Activated naive CD8-positive, alpha-beta T cell treated with anti-CD3 and anti-CD28 coated beads, Interleukin-2, amount 50 U/mL, for 24 hours (primary cell): Measurements from ENCODE around the gene UNC5B.
"Not testable (repeated sequence)": the region's sequence is repeated elsewhere in the genome, so short reads cannot be mapped to it uniquely, and the experiment has no call there.

Source experiments
- ATAC-seq: fragments of 150-1000 bp; cut with Tn5 transposase; one replicate; pipeline ENCODE4 v1.10.0; 2021
- DNase-seq: peaks from one replicate; pipeline ENCODE4 v3.0.0; 2021
- H3K27ac Mint-ChIP-seq: one replicate; pipeline ENCODE4 v1.8.0; 2021; ENCODE audit warnings: mild to moderate bottlenecking, mixed read lengths
- H3K27me3 Mint-ChIP-seq: one replicate; pipeline ENCODE4 v1.8.0; 2021; ENCODE audit warnings: mixed read lengths
- H3K36me3 Mint-ChIP-seq: one replicate; pipeline ENCODE4 v1.8.0; 2021; ENCODE audit warnings: low read depth, mixed read lengths
- H3K4me1 Mint-ChIP-seq: one replicate; pipeline ENCODE4 v1.8.0; 2021; ENCODE audit warnings: mixed read lengths
- H3K4me3 Mint-ChIP-seq: one replicate; pipeline ENCODE4 v1.8.0; 2021; ENCODE audit warnings: mild to moderate bottlenecking, moderate library complexity, mixed read lengths
- H3K9me3 Mint-ChIP-seq: one replicate; pipeline ENCODE4 v1.8.0; 2021; ENCODE audit warnings: mixed read lengths

UNC5B gene

GRCh38 chr10:71267508-71268240 lies 55.3 kb downstream of the UNC5B start:
- Mint-ChIP-seq H3K4me3 (no peak overlapping the region), H3K27ac (no peak overlapping the region), H3K36me3 (no peaks in the 10 kb centered on the region), H3K9me3 (no peaks in the 10 kb centered on the region), H3K27me3 (no peaks in the 10 kb centered on the region), H3K4me1 (no peaks in the 10 kb centered on the region)
- DNase-seq (no peak), ATAC-seq (no peak)

DNA sequence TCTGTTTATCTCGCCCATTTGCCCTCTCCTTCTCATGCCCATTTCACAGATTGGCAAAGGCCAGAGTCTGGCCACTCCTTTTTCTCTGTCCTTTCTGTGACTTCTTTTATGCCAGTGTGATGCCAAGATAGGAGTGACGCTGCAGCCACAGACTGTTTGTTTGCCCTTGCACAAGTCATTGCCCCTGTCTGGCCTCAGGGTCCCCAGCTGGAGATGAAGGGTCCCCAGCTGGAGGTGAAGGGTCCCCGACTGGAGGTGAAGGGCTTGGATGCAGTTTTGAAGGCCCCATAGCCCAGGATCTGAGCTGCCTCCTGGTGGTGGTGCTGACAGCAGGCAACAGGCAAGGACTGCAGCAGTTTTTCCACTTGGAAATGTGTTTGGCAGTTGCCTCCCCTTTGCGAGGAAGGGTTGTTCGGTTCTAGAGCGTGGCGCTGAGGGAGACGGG lies 55.9 kb downstream of the UNC5B start:
- Mint-ChIP-seq H3K4me3 (no peak overlapping the region), H3K27me3 (no peaks in the 10 kb centered on the region), H3K4me1 (no peaks in the 10 kb centered on the region), H3K9me3 (no peaks in the 10 kb centered on the region), H3K36me3 (no peaks in the 10 kb centered on the region), H3K27ac (no peak overlapping the region)
- DNase-seq (no peak), ATAC-seq (no peak)

- DNase-seq (no peak), ATAC-seq (no peak)
- no peak overlapping the region for H3K27ac Mint-ChIP-seq
- H3K4me3 Mint-ChIP-seq = no peak overlapping the region
- no peaks in the 10 kb centered on the region for H3K9me3 Mint-ChIP-seq
- H3K27me3 Mint-ChIP-seq = no peaks in the 10 kb centered on the region
- no peaks in the 10 kb centered on the region for H3K36me3 Mint-ChIP-seq
- H3K4me1 Mint-ChIP-seq = no peaks in the 10 kb centered on the region
Measured at GRCh38 chr10:71268758-71269157, 56.4 kb downstream of the UNC5B start.

DNA sequence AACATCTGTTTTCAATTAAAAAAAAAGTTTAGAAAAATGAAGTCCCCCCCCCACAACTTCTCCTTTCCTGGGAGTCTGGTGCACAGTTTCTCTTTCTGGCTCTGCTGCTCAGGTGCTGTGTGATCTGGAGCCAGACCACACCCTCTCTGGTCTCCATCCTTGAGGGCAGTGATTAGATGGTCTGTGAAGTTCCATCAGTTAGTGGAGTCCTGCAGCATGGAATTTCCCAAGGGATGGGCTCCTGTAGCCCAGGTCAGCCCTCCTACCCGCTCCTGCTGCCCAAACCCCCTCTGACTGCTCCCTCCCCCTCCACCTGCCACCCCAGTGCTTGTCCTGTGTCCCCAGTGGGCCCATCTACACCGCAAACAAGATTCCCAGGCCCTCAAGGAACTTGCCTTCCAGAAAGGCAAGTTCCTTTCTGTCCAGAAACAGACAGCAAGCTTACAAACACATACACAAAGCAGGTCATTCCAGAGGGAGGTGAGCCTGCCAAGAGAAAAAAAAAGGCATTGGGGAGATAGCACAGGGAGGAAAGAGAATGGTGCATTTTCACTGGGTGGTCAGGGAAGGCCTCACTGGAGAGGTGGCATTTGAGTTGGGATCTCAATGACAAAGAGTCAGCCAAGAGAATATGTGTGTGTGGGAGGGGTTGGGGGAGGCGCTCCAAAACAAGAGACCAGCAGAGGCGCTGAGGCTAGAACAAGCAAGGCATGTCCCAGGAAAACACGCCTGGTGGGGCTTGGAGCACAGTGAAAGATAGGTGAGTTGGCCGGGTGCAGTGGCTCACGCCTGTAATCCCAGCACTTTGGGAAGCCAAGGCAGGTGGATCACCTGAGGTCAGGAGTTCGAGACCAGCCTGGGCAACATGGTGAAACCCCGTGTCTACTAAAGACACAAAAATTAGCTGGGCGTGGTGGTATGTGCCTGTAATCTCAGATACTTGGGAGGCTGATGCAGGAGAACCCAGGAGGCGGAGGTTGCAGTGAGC lies 57.2 kb downstream of the UNC5B start:
- Mint-ChIP-seq H3K9me3 (no peaks in the 10 kb centered on the region), H3K27me3 (no peaks in the 10 kb centered on the region), H3K4me3 (no peak overlapping the region), H3K36me3 (no peaks in the 10 kb centered on the region), H3K27ac (no peak overlapping the region), H3K4me1 (no peaks in the 10 kb centered on the region)
- DNase-seq = no peak
- no peak for ATAC-seq

DNA sequence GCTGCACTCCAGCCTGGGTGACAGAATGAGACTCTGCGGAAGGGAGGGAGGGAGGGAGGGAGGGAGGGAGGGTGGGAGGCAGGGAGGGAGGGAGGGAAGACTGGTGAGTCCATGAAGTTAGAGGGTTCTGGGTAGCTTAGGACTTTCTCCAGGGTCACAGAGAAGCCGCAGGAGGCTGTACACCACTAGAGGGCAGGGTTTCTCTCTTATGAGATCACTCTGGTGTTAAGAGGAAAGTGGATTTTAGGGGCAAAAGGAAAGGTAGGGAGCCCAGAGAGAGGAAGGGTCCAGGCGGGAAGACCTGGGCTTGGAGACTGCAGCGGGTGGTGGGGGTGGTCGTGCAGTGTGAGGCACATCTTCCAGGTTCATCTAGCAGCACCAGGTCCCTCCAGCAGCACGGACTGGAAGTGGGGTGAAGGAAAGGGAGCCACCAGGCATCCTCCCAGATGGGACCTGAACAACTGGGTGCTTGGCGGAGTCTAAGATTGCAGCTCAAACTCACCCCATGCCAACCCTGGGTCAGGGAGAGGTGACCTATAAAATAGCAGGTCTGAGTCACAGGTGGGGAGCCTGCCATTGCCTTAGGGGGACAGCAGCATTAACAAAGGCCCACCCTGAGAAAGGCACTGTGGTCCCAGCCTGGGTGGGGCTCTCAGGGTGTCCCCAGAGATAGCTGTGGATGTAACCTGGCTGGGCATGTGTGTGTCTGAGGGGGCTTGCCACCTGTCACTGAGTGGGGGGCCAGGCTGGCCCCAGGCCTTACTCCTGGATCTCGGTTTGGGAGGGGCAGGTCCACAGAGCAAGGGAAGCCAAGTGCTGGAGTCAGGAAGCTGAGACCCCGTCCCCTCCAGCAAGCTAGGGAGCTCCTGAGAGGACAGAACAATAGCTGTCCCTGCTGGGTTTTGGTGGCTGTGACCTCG lies 58.2 kb downstream of the UNC5B start:
- no peaks in the 10 kb centered on the region for H3K36me3 Mint-ChIP-seq
- H3K9me3 Mint-ChIP-seq = no peaks in the 10 kb centered on the region
- no peak overlapping the region for H3K4me3 Mint-ChIP-seq
- no peaks in the 10 kb centered on the region for H3K27me3 Mint-ChIP-seq
- DNase-seq (peak; percentile 36), ATAC-seq (peak; percentile 56)
- H3K4me1 Mint-ChIP-seq = no peaks in the 10 kb centered on the region
- no peak overlapping the region for H3K27ac Mint-ChIP-seq

DNA sequence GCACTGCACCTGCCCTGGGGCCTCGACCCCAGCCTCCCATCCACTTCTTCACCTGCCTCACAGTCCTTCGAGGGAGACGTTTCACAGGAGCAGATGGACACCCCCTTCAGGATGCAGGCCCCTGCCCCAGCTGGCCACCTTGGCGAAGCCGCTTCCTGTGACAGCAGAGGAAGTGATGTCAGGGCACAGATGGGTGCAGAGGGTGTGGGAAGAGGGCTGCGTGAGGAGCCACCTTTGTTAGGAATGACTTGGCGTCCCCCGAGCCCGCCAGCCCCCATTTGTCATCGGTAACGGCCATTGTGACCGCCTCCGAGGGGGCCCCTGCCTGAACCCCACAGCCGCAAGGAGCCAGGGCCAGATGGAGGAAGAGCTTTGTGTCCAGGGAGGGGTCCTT lies 59.3 kb downstream of the UNC5B start:
- Mint-ChIP-seq H3K27ac (no peak overlapping the region), H3K4me3 (no peak overlapping the region), H3K9me3 (no peaks in the 10 kb centered on the region), H3K27me3 (no peaks in the 10 kb centered on the region), H3K36me3 (no peaks in the 10 kb centered on the region), H3K4me1 (no peaks in the 10 kb centered on the region)
- ATAC-seq = no peak
- DNase-seq = no peak

- no peaks in the 10 kb centered on the region for H3K27me3 Mint-ChIP-seq
- H3K4me1 Mint-ChIP-seq = no peaks in the 10 kb centered on the region
- no peaks in the 10 kb centered on the region for H3K36me3 Mint-ChIP-seq
- ATAC-seq (no peak), DNase-seq (no peak)
- no peak overlapping the region for H3K27ac Mint-ChIP-seq
- H3K9me3 Mint-ChIP-seq = no peaks in the 10 kb centered on the region
- no peak overlapping the region for H3K4me3 Mint-ChIP-seq
Measured at GRCh38 chr10:71272056-71272771, 59.8 kb downstream of the UNC5B start.

DNA sequence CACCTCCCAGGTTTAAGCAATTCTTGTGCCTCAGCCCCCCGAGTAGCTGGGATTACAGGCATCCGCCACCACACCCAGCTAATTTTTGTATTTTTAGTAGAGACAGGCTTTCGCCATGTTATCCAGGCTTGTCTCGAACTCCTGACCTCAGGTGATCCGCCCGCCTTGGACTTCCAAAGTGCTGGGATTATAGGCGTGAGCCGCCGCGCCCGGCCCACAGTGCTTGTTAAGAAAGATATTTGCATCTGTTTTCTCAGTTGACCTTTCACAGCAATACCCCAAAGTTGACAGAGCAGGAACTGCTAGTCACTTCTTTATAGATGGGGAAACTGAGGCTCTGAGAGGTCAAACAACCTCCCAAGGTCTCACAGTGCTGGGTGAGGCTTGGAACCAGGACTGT lies 60.6 kb downstream of the UNC5B start:
- not testable (repeated sequence) for H3K27ac Mint-ChIP-seq, H3K4me1 Mint-ChIP-seq, H3K36me3 Mint-ChIP-seq, H3K9me3 Mint-ChIP-seq, H3K27me3 Mint-ChIP-seq, ATAC-seq, H3K4me3 Mint-ChIP-seq, DNase-seq

DNA sequence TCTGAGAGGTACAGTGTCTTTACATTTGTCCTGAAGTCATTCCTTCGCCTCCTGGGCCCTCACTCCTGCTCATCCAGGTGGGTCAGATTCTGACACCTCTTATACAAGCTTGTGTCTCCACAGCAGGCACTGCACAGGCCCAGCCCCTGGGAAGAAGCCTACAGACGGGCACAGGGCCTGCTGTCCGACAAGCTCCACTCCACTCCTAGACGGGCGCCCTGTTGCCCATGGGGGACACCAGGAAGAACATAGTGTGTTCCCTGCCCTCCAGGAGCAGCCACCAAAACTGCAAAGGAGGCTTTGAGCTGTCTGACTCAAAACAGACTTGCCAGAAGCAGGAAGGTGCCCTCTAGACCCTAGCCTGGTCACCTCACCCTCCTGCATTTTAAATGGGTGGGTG lies 61.1 kb downstream of the UNC5B start:
- no peaks in the 10 kb centered on the region for H3K27me3 Mint-ChIP-seq
- H3K27ac Mint-ChIP-seq = no peak overlapping the region

GRCh38 chr10:71274901-71275796 lies 62.8 kb downstream of the UNC5B start:
- ATAC-seq (no peak), DNase-seq (no peak)
- H3K4me3 Mint-ChIP-seq = no peak overlapping the region
- H3K27me3 Mint-ChIP-seq = no peaks in the 10 kb centered on the region
- no peaks in the 10 kb centered on the region for H3K4me1 Mint-ChIP-seq
- H3K36me3 Mint-ChIP-seq = no peaks in the 10 kb centered on the region
- no peaks in the 10 kb centered on the region for H3K9me3 Mint-ChIP-seq
- no peak overlapping the region for H3K27ac Mint-ChIP-seq

More for the DNA sequence above, 61.1 kb downstream of the UNC5B start:
- ATAC-seq (no peak), DNase-seq (no peak)
- no peaks in the 10 kb centered on the region for H3K4me1 Mint-ChIP-seq
- no peak overlapping the region for H3K4me3 Mint-ChIP-seq
- H3K36me3 Mint-ChIP-seq = no peaks in the 10 kb centered on the region
- H3K9me3 Mint-ChIP-seq = no peaks in the 10 kb centered on the region

- ATAC-seq = no peak
- H3K4me3 Mint-ChIP-seq = no peak overlapping the region
- H3K4me1 Mint-ChIP-seq = no peaks in the 10 kb centered on the region
Measured at GRCh38 chr10:71276873-71277272, 64.5 kb downstream of the UNC5B start.

DNA sequence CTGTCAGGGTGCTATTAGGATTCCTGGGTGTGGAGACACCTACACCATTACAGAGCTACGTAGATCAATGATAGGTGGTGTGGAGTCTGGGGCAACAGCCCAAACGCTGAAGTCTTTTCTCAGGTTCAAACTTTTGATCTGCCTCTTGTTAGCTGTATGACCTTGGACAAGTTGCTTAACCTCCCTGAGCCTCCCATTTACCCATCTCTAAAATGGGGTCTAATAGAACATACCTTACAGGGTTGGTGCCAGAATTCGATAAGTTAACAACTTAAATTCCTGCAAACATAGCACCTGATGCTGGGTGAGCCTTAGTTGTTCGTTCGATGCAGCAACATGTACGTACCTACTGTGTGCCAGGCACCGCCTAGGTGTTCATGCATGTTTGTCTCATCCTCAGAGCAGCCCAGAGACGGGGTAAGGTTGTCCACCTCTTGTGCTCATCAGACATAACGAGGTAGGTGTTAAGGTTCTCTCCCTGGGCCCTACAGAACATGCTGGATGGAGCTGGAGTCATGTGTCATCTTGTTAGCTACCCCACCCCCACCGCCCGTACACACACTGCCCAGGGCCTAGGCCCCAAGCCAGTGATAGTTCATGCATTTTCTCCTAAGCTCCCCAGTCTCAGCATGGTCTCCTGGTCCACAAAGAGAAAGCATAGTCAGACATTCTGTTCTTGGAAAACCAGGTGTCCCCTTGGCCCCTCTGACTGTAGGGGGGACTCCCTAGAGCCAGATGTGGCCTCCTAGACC lies 65.7 kb downstream of the UNC5B start:
- DNase-seq = no peak
- H3K27ac Mint-ChIP-seq = no peak overlapping the region
- H3K4me3 Mint-ChIP-seq = no peak overlapping the region
- no peaks in the 10 kb centered on the region for H3K4me1 Mint-ChIP-seq
- no peaks in the 10 kb centered on the region for H3K36me3 Mint-ChIP-seq
- H3K9me3 Mint-ChIP-seq = no peaks in the 10 kb centered on the region
- no peak for ATAC-seq
- no peaks in the 10 kb centered on the region for H3K27me3 Mint-ChIP-seq

More at GRCh38 chr10:71276873-71277272, 64.5 kb downstream of the UNC5B start:
- Mint-ChIP-seq H3K36me3 (no peaks in the 10 kb centered on the region), H3K9me3 (no peaks in the 10 kb centered on the region), H3K27ac (no peak overlapping the region), H3K27me3 (no peaks in the 10 kb centered on the region)
- no peak for DNase-seq
